Erythroblast (primary cell): Measurements from ENCODE around the gene PCDH9.

Experiments used
- GATA1 ChIP-seq: IDR thresholded peaks from 2 replicates; pipeline ENCODE4 v1.6.1; 2011; ENCODE audit warnings: low read depth, mild to moderate bottlenecking, control low read depth, low read length, moderate library complexity
- POLR2A ChIP-seq: IDR thresholded peaks from 2 replicates; pipeline ENCODE4 v1.6.1; 2011; ENCODE audit warnings: mild to moderate bottlenecking, low read length

DNA sequence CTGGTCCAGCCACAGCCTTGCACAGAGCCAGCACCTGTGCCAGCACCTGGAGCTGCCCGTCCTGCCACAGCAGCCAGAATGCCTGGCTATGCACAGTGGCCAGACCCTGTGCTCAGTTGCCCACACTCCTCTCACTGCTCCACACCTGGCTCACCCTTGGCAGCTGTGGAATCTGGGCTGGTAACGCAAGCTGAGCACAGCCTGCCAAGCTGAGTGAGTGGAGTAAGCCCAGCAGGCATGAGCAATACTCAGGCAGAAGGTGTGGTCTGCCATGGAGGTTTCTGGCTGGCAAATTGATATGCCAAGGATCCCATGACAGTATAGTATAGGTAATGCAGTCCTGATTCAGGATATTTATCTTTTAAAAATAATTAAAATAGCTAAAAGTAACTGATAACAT lies 122.2 kb downstream of the PCDH9 start:
- TF ChIP-seq POLR2A: no peak
- TF ChIP-seq GATA1: no peak
